H1 (cell line): ENCODE results near the gene DIABLO.

Source experiments
- CREB1 ChIP-seq: IDR thresholded peaks from 2 replicates; pipeline ENCODE4 v1.6.1; 2012; ENCODE audit warnings: inconsistent platforms
- CTCF ChIP-seq, 3 experiments: IDR thresholded peaks; 1 replicate in 2 of 3; 2 replicates in 1 of 3; pipeline versions ENCODE4 v1.5.1 to v1.6.1; 2011; ENCODE audit warnings: low read length in 3 of 3, mild to moderate bottlenecking in 3 of 3, inconsistent platforms in 2 of 3, low read depth in 1 of 3, moderate library complexity in 1 of 3; ENCODE audit not compliant: insufficient read depth in 1 of 3; ENCODE audit errors: control extremely low read depth in 1 of 3
- POLR2AphosphoS5 ChIP-seq: IDR thresholded peaks from 2 replicates; pipeline ENCODE4 v1.6.1; 2011; ENCODE audit warnings: low read depth, low read length
- TF ChIP-seq, protein P1 (sequence below): IDR thresholded peaks from 2 replicates; pipeline ENCODE4 v1.6.1; 2011; ENCODE audit warnings: low read length, improper control_type of control experiment

GRCh38 chr12:122202017-122202416 is 23.8 kb downstream of the DIABLO start:
- no peak for TF ChIP-seq CTCF (IDR thresholded peaks at IDR 0.05; ENCODE audit: control extremely low read depth in 1 of 3, insufficient read depth in 1 of 3, low read depth in 1 of 3, low read length in 3 of 3)
- TF ChIP-seq, protein P1, sequence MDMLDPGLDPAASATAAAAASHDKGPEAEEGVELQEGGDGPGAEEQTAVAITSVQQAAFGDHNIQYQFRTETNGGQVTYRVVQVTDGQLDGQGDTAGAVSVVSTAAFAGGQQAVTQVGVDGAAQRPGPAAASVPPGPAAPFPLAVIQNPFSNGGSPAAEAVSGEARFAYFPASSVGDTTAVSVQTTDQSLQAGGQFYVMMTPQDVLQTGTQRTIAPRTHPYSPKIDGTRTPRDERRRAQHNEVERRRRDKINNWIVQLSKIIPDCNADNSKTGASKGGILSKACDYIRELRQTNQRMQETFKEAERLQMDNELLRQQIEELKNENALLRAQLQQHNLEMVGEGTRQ, result no peak
- TF ChIP-seq POLR2AphosphoS5, result no peak
- TF ChIP-seq CREB1, result no peak
